ENCODE measurements around the gene HDLBP.

DNA sequence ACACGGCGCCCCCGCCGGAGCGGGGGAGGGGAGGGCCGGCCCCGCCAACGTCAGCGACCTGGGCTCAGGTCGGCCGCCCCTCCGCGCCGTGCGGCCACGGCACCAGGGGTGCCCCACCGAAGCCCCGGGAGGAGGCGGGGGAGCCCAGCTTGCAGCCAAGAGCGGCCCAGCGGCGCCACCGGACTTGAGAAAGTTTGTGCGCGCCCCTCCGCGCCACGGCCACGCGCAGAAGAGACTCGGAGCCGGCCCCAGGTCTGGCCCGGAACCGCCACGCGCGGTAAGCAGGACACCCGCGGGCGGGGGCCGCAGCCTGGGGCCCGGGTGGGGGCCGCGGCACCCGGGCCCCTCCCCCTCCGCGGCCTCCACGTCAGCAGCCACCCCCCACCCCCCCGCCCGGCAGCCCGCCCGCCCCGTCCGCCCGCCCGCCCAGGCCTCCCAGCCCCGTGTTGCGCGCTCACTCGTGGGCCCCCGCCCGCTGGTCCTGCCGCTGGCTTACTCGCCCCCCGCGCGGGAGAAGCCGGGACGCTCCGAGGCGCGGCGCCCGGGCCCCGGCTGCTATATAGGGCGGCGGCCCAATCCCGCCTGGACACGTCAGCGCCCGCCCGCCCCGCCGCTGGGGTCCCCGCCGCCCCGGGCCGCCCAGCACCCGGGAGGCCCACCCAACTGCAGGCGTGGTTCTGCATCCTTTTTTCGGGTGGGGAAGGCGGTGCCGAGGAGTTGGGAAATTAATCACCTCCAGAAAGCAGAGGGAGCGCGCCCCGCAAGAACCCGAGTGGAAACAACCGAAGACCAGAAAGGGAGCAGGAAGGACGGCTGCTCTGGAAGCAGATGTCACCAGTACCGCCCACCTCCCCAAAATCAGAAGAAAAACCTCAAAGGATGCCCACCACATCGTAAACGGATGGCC, 42.9 kb downstream of the HDLBP start:
- TF ChIP-seq CTCF (conservative IDR thresholded peaks at IDR 0.05; ENCODE audit: low read depth, low read length) (no peak), MAZ (IDR thresholded peaks at IDR 0.05; ENCODE audit: borderline replicate concordance, low read depth, low read length) (peak; percentile 27; the same call in 1 of the 2 replicates), CEBPB (IDR thresholded peaks at IDR 0.05; ENCODE audit: low read depth, low read length) (no peak), MAFK (IDR thresholded peaks at IDR 0.05; ENCODE audit: low read depth, low read length) (no peak), POLR2A (IDR thresholded peaks at IDR 0.05; ENCODE audit: low read depth, low read length) (peak; percentile 95), RAD21 (IDR thresholded peaks at IDR 0.05; ENCODE audit: low read length) (no peak)
- TF ChIP-seq, protein P1, sequence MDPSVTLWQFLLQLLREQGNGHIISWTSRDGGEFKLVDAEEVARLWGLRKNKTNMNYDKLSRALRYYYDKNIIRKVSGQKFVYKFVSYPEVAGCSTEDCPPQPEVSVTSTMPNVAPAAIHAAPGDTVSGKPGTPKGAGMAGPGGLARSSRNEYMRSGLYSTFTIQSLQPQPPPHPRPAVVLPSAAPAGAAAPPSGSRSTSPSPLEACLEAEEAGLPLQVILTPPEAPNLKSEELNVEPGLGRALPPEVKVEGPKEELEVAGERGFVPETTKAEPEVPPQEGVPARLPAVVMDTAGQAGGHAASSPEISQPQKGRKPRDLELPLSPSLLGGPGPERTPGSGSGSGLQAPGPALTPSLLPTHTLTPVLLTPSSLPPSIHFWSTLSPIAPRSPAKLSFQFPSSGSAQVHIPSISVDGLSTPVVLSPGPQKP (IDR thresholded peaks at IDR 0.05; ENCODE audit: borderline replicate concordance, low read depth, low read length), result no peak
